ENCODE measurements around the gene TMEM201.

TMEM201 gene

GRCh38 chr1:9652379-9653209 is 63.9 kb downstream of the TMEM201 start:
- Histone ChIP-seq H3K9ac (no peak overlapping the region), H4K20me1 (ENCODE audit: insufficient read depth) (no peaks in the 10 kb centered on the region), H2AFZ (ENCODE audit: low read depth) (no peak overlapping the region), H3K4me3 (IDR thresholded peaks at IDR 0.05; ENCODE audit: insufficient read depth, low read depth, low read length) (no peak overlapping the region), H3K36me3 (ENCODE audit: insufficient read depth) (no peaks in the 10 kb centered on the region), H3K27me3 (ENCODE audit: insufficient read depth, low read depth) (peaks cover 31% of the 10 kb centered on the region; the same call in 1 of the 2 replicates), H3K4me2 (no peak overlapping the region; the same call in 1 of the 2 replicates), H3K4me1 (ENCODE audit: low read depth, poor library complexity, severe bottlenecking) (peaks cover 23% of the 10 kb centered on the region), H3K27ac (no peak overlapping the region), H3K79me2 (ENCODE audit: insufficient read depth, low read depth) (no peaks in the 10 kb centered on the region)
- TF ChIP-seq CTCF (conservative IDR thresholded peaks at IDR 0.05; ENCODE audit: low read depth, low read length), result no peak

GRCh38 chr1:9653210-9653490 is 64.4 kb downstream of the TMEM201 start:
- Histone ChIP-seq H3K36me3 (ENCODE audit: insufficient read depth) (no peaks in the 10 kb centered on the region), H3K27me3 (ENCODE audit: insufficient read depth, low read depth) (peaks cover 31% of the 10 kb centered on the region; the same call in 1 of the 2 replicates), H3K27ac (no peak overlapping the region), H3K79me2 (ENCODE audit: insufficient read depth, low read depth) (no peaks in the 10 kb centered on the region), H2AFZ (ENCODE audit: low read depth) (no peak overlapping the region), H3K4me1 (ENCODE audit: low read depth, poor library complexity, severe bottlenecking) (peaks cover 23% of the 10 kb centered on the region), H3K4me2 (no peak overlapping the region), H3K9ac (no peak overlapping the region), H3K4me3 (IDR thresholded peaks at IDR 0.05; ENCODE audit: insufficient read depth, low read depth, low read length) (no peak overlapping the region), H4K20me1 (ENCODE audit: insufficient read depth) (no peaks in the 10 kb centered on the region)
- no peak for TF ChIP-seq CTCF (conservative IDR thresholded peaks at IDR 0.05; ENCODE audit: low read depth, low read length)

- Histone ChIP-seq H2AFZ (ENCODE audit: low read depth) (no peak overlapping the region), H3K79me2 (ENCODE audit: insufficient read depth, low read depth) (no peaks in the 10 kb centered on the region), H3K4me1 (ENCODE audit: low read depth, poor library complexity, severe bottlenecking) (peaks cover 23% of the 10 kb centered on the region), H3K27ac (no peak overlapping the region), H3K4me2 (no peak overlapping the region), H4K20me1 (ENCODE audit: insufficient read depth) (no peaks in the 10 kb centered on the region), H3K9ac (no peak overlapping the region), H3K27me3 (ENCODE audit: insufficient read depth, low read depth) (peaks cover 31% of the 10 kb centered on the region; the same call in 1 of the 2 replicates), H3K36me3 (ENCODE audit: insufficient read depth) (no peaks in the 10 kb centered on the region), H3K4me3 (IDR thresholded peaks at IDR 0.05; ENCODE audit: insufficient read depth, low read depth, low read length) (no peak overlapping the region)
- TF ChIP-seq CTCF (conservative IDR thresholded peaks at IDR 0.05; ENCODE audit: low read depth, low read length), result no peak
Observed at GRCh38 chr1:9653491-9654050, 64.9 kb downstream of the TMEM201 start.

- no peak overlapping the region for H3K4me3 ChIP-seq (IDR thresholded peaks at IDR 0.05; ENCODE audit: insufficient read depth, low read depth, low read length)
- no peaks in the 10 kb centered on the region for H4K20me1 ChIP-seq (ENCODE audit: insufficient read depth)
- peak overlapping the region; percentile 62 for H2AFZ ChIP-seq (ENCODE audit: low read depth)
- no peaks in the 10 kb centered on the region for H3K36me3 ChIP-seq (ENCODE audit: insufficient read depth)
- peak overlapping the region; percentile 38; the same call in 1 of the 2 replicates for H3K4me2 ChIP-seq
- no peaks in the 10 kb centered on the region for H3K79me2 ChIP-seq (ENCODE audit: insufficient read depth, low read depth)
- no peak for TF ChIP-seq CTCF (conservative IDR thresholded peaks at IDR 0.05; ENCODE audit: low read depth, low read length)
- peaks cover 31% of the 10 kb centered on the region; the same call in 1 of the 2 replicates for H3K27me3 ChIP-seq (ENCODE audit: insufficient read depth, low read depth)
- peaks cover 23% of the 10 kb centered on the region for H3K4me1 ChIP-seq (ENCODE audit: low read depth, poor library complexity, severe bottlenecking)
- peak overlapping the region; percentile 78; the same call in 1 of the 2 replicates for H3K27ac ChIP-seq
- H3K9ac ChIP-seq, result peak overlapping the region; percentile 48; the same call in 1 of the 2 replicates
Observed at GRCh38 chr1:9654051-9654833, 65.5 kb downstream of the TMEM201 start.
